H1 (cell line): ENCODE measurements around the gene ISOC1. TPM values are rescaled to one million over a fixed set of nuclear protein-coding genes. Genes with fewer than 3 reads are reported as not detected.

ENCODE experiments used
- BCL11A ChIP-seq, 2 experiments: IDR thresholded peaks; one replicate each; pipeline ENCODE4 v1.6.1; 2011; ENCODE audit warnings: low read depth in 2 of 2, low read length in 2 of 2, mild to moderate bottlenecking in 2 of 2
- BRCA1 ChIP-seq: IDR thresholded peaks from 2 replicates; pipeline ENCODE4 v1.6.1; 2012; ENCODE audit warnings: low read depth, low read length, improper control_type of control experiment
- CHD7 ChIP-seq: fragments of 300-600 bp; sonication (generic); IDR thresholded peaks from 2 replicates; pipeline ENCODE4 v1.7.1; 2012; ENCODE audit warnings: low read length, moderate library complexity, mild to moderate bottlenecking, inconsistent platforms; ENCODE audit not compliant: insufficient replicate concordance
- TEAD4 ChIP-seq: IDR thresholded peaks from 2 replicates; pipeline ENCODE4 v1.6.1; 2012; ENCODE audit warnings: low read depth, low read length, inconsistent platforms, mixed read lengths
- polyA plus RNA-seq, 7 experiments: library from polyadenylated mRNA; depleted of rRNA in 3 of 7; stranded (reverse) in 5 of 7; unstranded in 2 of 7; fragments of >200 nt in 5 of 7; fragments of 200-250 nt in 2 of 7; gene quantifications; 1 replicate in 5 of 7; 2 replicates in 1 of 7; 4 replicates in 1 of 7; pipeline versions ENCODE4 v1.2.1 to v1.2.3, GENCODE V29; 2011 to 2013; ENCODE audit warnings: missing spikeins in 2 of 7, mixed read lengths in 2 of 7
- total RNA-seq: library from RNA; stranded (reverse); fragmentation: NEBNext Ultra II Directional; extraction: Animal tissue kit (Norgen Biotek cat#: 25700); gene quantifications from 2 replicates; pipeline ENCODE4 v1.2.1, GENCODE V29; 2021

ISOC1 gene
- total and polyA plus RNA-seq, 2 of the 8 experiments (the other 6 are each of a cell fraction or from before 2014, with no cell fraction given) = 27.7 to 34.9 TPM

GRCh38 chr5:129155876-129156275 lies 61.3 kb downstream of the ISOC1 start (continued):
- TF ChIP-seq CHD7 (no peak), BRCA1 (no peak), BCL11A (IDR thresholded peaks at IDR 0.05; ENCODE audit: low read depth in 2 of 2, low read length in 2 of 2) (no peak), TEAD4 (no peak)
